Right lobe of liver (tissue), 6 donors: ENCODE data around the gene DTX1. TPM values are rescaled to one million over a fixed set of nuclear protein-coding genes. Genes with fewer than 3 reads are reported as not detected.

ENCODE experiments used
- ATAC-seq, 4 donors: fragments of 200-7000 bp; cut with Tn5 transposase; one replicate each; pipeline ENCODE4 v1.9.1; 2020; ENCODE audit warnings: mild to moderate bottlenecking in 4 of 4, moderate library complexity in 4 of 4
- DNase-seq, 3 donors: peaks; one replicate each; pipeline ENCODE4 v3.0.0-alpha.2; 2020
- H3K27ac ChIP-seq, 3 donors: fragments of 200-600 bp; one replicate each; pipeline ENCODE4 v1.8.0; 2022
- H3K27me3 ChIP-seq, 2 donors: fragments of 200-600 bp; one replicate each; pipeline ENCODE4 v1.8.0; 2022
- H3K36me3 ChIP-seq, 4 donors: fragments of 200-600 bp; sonication (generic) in 1 of 4; one replicate each; pipeline versions ENCODE4 v1.5.1 to v1.8.0; 2017 to 2022; ENCODE audit warnings: control low read depth in 1 of 4
- H3K4me1 ChIP-seq, 4 donors: fragments of 200-600 bp; sonication (generic) in 1 of 4; one replicate each; pipeline versions ENCODE4 v1.5.1 to v1.8.0; 2017 to 2022; ENCODE audit warnings: control low read depth in 1 of 4
- H3K4me3 ChIP-seq, 3 donors: fragments of 200-600 bp; one replicate each; pipeline ENCODE4 v1.8.0; 2022
- H3K9me3 ChIP-seq, 4 donors: fragments of 200-600 bp; sonication (generic) in 1 of 4; one replicate each; pipeline versions ENCODE4 v1.5.1 to v1.8.0; 2017 to 2022; ENCODE audit warnings: control low read depth in 1 of 4
- POLR2A ChIP-seq: fragments of 450-650 bp; IDR thresholded peaks from one replicate; pipeline ENCODE4 v1.6.1; 2017; ENCODE audit warnings: antibody characterized with exemption, mild to moderate bottlenecking
- WGBS: methylation state at CpG from one replicate; pipeline ENCODE4 v1.1.6; 2018; ENCODE audit warnings: low coverage, low lambda C conversion rate; ENCODE audit not compliant: insufficient coverage; ENCODE audit errors: missing lambda C conversion rate; 5-methylcytosine and 5-hydroxymethylcytosine counted together
- intact Hi-C, 2 donors: fragments of 100-400 bp; cut with DNase I; formaldehyde crosslinking; loops; one replicate each; pipeline versions ENCODE4 v1.11.2 to v1.14.1; 2022
- total RNA-seq, 6 experiments: library from RNA; depleted of rRNA in 2 of 6; stranded (reverse); fragments of >200 nt in 2 of 6; fragmentation: NEBNext Ultra II Directional in 3 of 6; extraction: Animal tissue kit (Norgen Biotek cat#: 25700) in 3 of 6; gene quantifications; one replicate each; pipeline versions ENCODE4 v1.1.0 to v1.2.4, GENCODE V29; 2016 to 2023
- TF ChIP-seq, protein P1 (sequence below), 4 donors: fragments of 200-600 bp in 3 of 4; fragments of 450-650 bp in 1 of 4; IDR thresholded peaks; one replicate each; pipeline versions ENCODE4 v1.5.1 to v1.8.0; 2016 to 2022; ENCODE audit warnings: antibody characterized with exemption in 4 of 4, mild to moderate bottlenecking in 2 of 4
- donor health status: DM: no; HTN: yes; CAD: no.
- donor health status: DM: no; HTN: no; CAD: no.
- donor health status: DM: no; HTN: no; CAD: no.
- donor health status: DM: no; HTN: yes; CAD: no.
- donor health status: DM: no; HTN: yes; CAD: no.

Gene DTX1
- total RNA-seq, 6 experiments from 2014 or later, result 1.4 to 51.2 (median 20.0) TPM

- no peak overlapping the region for H3K4me3 ChIP-seq
- H3K27me3 ChIP-seq, result no peaks in the 10 kb centered on the region
- no peak for DNase-seq
- ATAC-seq, result no peak
- 100% methylated on average over 2 of the region's 16 CpGs for WGBS
- TF ChIP-seq, protein P1, sequence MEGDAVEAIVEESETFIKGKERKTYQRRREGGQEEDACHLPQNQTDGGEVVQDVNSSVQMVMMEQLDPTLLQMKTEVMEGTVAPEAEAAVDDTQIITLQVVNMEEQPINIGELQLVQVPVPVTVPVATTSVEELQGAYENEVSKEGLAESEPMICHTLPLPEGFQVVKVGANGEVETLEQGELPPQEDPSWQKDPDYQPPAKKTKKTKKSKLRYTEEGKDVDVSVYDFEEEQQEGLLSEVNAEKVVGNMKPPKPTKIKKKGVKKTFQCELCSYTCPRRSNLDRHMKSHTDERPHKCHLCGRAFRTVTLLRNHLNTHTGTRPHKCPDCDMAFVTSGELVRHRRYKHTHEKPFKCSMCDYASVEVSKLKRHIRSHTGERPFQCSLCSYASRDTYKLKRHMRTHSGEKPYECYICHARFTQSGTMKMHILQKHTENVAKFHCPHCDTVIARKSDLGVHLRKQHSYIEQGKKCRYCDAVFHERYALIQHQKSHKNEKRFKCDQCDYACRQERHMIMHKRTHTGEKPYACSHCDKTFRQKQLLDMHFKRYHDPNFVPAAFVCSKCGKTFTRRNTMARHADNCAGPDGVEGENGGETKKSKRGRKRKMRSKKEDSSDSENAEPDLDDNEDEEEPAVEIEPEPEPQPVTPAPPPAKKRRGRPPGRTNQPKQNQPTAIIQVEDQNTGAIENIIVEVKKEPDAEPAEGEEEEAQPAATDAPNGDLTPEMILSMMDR (IDR thresholded peaks at IDR 0.05), result no peak
- TF ChIP-seq POLR2A, result no peak
- intact Hi-C loops, result loop anchor here (5.0 kb wide), 2 partner anchors 42 to 47 kb away; no protein-coding TSS in a partner anchor
- H3K36me3 ChIP-seq, result no peaks in the 10 kb centered on the region
- peaks cover 0 to 20% (median 5%) of the 10 kb centered on the region in 4 donors for H3K4me1 ChIP-seq
- H3K9me3 ChIP-seq, result no peaks in the 10 kb centered on the region
- H3K27ac ChIP-seq, result no peak overlapping the region
Measured at GRCh38 chr12:113094738-113095137, 38.2 kb downstream of the DTX1 start.

DNA sequence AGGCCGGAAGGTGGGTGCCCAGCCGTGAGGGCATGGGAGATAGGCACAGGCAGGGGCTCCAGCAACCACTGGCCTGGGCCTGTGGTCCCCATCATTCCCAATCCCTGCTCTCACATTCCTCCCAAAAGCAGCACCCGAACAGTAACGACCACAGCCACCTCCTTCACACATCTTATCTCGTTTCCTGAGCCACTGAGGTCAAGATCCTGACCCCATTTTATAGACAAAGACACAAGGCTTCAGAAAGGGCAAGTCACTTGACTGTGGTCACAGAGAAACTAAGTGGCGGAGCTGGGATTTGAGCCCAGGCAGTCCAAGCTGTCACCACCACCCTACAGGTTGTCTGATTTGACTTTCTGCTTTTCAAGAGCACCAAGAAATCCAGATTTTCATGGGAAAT is 38.9 kb downstream of the DTX1 start:
- intact Hi-C loops, result loop anchor here (5.0 kb wide), 2 partner anchors 43 to 48 kb away; no protein-coding TSS in a partner anchor
- 40% methylated on average over 5 of the region's 6 CpGs for WGBS
- ATAC-seq, result no peak

GRCh38 chr12:113096675-113097461 is 40.3 kb downstream of the DTX1 start:
- Histone ChIP-seq H3K27me3 (no peaks in the 10 kb centered on the region), H3K27ac (no peak overlapping the region), H3K9me3 (no peaks in the 10 kb centered on the region), H3K4me1 (peaks cover 0 to 20% (median 5%) of the 10 kb centered on the region in 4 donors), H3K36me3 (no peaks in the 10 kb centered on the region), H3K4me3 (no peak overlapping the region)
- TF ChIP-seq POLR2A, result no peak
- TF ChIP-seq, protein P1 (IDR thresholded peaks at IDR 0.05), result no peak
- ATAC-seq (no peak), DNase-seq (no peak)
- intact Hi-C loops, result loop anchor here (5.0 kb wide), 2 partner anchors 45 to 50 kb away; no protein-coding TSS in a partner anchor
- WGBS, result 83% methylated on average over 1 of the region's 30 CpGs

More for the DNA sequence above, 38.9 kb downstream of the DTX1 start:
- Histone ChIP-seq H3K27me3 (no peaks in the 10 kb centered on the region), H3K36me3 (no peaks in the 10 kb centered on the region), H3K27ac (no peak overlapping the region), H3K9me3 (no peaks in the 10 kb centered on the region), H3K4me1 (peaks cover 0 to 20% (median 5%) of the 10 kb centered on the region in 4 donors), H3K4me3 (no peak overlapping the region)
- DNase-seq, result no peak
- TF ChIP-seq, protein P1 (IDR thresholded peaks at IDR 0.05), result no peak
- TF ChIP-seq POLR2A, result no peak

DNA sequence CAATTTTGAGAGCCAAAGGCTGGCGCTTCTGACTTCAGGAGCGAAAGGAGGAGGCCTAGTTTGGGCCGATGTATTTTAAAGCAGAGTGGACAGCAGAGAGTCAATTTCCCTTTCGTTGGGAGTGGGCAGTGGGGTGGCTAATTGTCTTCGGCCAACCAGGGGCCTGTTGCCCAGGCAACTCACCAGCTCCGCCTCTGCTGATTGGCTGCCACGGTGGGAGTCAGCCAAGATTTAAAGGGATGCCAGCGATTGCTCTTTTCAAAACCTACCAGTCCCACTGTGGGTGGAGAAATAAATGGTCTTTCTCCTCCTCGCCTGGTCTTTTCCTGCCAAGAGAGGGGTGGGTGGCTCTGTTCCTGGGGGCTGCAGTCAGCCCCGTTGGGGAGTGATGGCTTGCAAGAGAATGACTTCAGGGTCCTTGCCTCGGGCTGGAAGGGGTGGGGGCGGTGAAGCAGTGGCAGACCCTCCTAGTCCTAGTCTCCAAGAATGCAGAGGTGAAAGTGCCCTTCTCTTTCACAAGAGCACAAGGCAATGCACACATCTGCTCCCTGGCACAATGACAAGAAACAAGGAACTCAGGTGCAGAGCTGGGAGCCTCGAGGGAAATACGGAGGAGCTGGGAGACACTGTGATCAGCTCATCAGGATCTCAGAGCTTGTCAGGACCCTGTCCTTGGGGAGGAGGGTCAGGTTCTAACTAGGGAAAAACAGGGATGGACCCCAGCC is 41.3 kb downstream of the DTX1 start:
- Histone ChIP-seq H3K9me3 (no peaks in the 10 kb centered on the region), H3K36me3 (no peaks in the 10 kb centered on the region), H3K27ac (peak overlapping the region in 1 of 3 donors; percentile 5), H3K4me1 (peaks cover 0 to 18% (median 4%) of the 10 kb centered on the region in 4 donors), H3K4me3 (no peak overlapping the region), H3K27me3 (no peaks in the 10 kb centered on the region)
- DNase-seq (peak in 1 of 3 donors; percentile 66), ATAC-seq (peak; percentile 64 to 73 (median 68))
- 30% methylated on average over 5 of the region's 14 CpGs for WGBS
- TF ChIP-seq, protein P1 (IDR thresholded peaks at IDR 0.05), result no peak
- TF ChIP-seq POLR2A, result no peak
- intact Hi-C loops, result loop anchor here (5.0 kb wide), 2 partner anchors 46 to 51 kb away; no protein-coding TSS in a partner anchor
